GM12878 (cell line): ENCODE measurements around the gene BTBD6.

Experiments used
- NFIC ChIP-seq: IDR thresholded peaks from 2 replicates; pipeline ENCODE4 v1.6.1; 2012; ENCODE audit warnings: low read depth, mild to moderate bottlenecking, inconsistent platforms, low read length, moderate library complexity
- REST ChIP-seq: IDR thresholded peaks from 2 replicates; pipeline ENCODE4 v1.6.1; 2012; ENCODE audit warnings: mild to moderate bottlenecking, low read depth, low read length
- YY1 ChIP-seq: IDR thresholded peaks from 2 replicates; pipeline ENCODE4 v1.6.1; 2011; ENCODE audit warnings: low read depth, mild to moderate bottlenecking, low read length

- TF ChIP-seq REST (no peak), NFIC (no peak), YY1 (no peak)
Measured at GRCh38 chr14:105211758-105212089, 36.6 kb upstream of the BTBD6 start.
